HCEC 1CT (cell line): Measurements from ENCODE around the gene AFF2.
"Not testable (repeated sequence)": the region's sequence is repeated elsewhere in the genome, so short reads cannot be mapped to it uniquely, and the experiment has no call there.

Experiments
- DNase-seq: peaks from one replicate; pipeline ENCODE4 v3.0.0-alpha.2; 2017

Gene AFF2

DNA sequence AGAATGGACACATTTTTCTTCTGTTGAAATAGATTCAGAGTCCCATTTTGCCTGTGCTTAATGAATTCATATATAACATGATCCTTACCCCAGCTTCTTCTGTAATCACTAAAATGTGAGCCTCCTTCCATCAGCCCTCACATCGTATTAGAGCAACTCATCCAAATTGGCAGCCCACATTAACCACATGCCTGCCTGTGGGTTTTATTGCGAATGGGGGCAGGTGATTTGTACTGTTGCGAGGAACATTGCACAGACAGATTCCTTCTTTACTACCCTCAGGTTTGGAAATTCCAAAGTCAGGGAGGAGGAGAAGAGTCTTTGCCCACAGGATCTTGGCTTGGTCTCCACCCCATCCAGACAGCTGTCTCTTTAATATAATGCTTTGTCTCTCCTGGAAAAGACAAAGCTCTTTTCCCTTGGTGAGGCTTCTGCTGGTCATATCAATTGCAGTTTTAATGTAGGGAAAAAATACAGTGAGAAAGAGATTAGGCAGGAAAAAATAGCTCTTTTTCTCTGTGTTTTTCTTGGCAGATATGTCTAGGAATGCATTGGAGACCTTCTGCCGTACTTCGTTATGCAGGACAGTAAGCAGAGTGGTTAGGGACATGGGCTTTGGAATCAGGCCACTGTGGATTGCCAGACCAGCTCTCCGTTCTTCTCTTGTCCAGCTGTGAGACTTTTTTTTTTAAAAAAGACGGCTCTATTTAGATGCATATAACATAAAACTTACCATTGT, 371.2 kb downstream of the AFF2 start:
- DNase-seq = no peak

- DNase-seq = no peak
Measured at GRCh38 chrX:148872161-148872535, 371.7 kb downstream of the AFF2 start.

- DNase-seq = no peak
Measured at GRCh38 chrX:148872881-148873280, 372.5 kb downstream of the AFF2 start.

DNA sequence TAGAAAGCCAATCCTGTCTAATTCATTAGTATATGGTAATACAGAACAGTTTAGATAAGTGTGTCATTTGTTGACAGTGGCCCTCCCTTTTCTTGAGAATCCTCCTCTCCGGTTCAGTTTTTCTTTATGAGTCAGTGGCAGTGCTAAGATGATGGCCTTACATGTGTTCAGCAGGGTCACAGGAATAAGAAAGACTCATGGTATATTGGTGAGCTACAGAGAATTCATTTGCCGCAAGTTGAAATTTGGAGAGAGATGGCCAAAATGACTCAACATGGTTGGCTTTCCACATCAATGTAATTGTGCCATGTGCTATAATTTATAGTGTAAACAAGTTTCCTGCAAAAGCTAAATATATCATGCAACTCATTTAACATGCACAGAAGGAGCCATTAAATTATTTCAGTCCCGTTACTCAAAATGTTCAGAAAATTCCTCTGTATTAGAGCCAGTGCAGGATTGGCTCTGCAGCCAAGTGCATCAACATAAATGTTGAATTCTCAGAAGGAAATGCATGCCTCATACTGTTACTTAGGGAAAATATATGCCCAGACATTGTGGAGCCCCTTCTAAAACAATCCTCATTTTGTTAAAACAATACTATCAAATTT, 374.3 kb downstream of the AFF2 start:
- no peak for DNase-seq

GRCh38 chrX:148878371-148878770, 378.0 kb downstream of the AFF2 start:
- DNase-seq = no peak

- DNase-seq = no peak
Measured at GRCh38 chrX:148885203-148885602, 384.8 kb downstream of the AFF2 start.

- no peak for DNase-seq
Measured at GRCh38 chrX:148893395-148893794, 393.0 kb downstream of the AFF2 start.

- DNase-seq = no peak
Measured at GRCh38 chrX:148902581-148902980, 402.2 kb downstream of the AFF2 start.

- no peak for DNase-seq
Measured at GRCh38 chrX:148903176-148903575, 402.8 kb downstream of the AFF2 start.

- DNase-seq = no peak
Measured at GRCh38 chrX:148904421-148905111, 404.1 kb downstream of the AFF2 start.

DNA sequence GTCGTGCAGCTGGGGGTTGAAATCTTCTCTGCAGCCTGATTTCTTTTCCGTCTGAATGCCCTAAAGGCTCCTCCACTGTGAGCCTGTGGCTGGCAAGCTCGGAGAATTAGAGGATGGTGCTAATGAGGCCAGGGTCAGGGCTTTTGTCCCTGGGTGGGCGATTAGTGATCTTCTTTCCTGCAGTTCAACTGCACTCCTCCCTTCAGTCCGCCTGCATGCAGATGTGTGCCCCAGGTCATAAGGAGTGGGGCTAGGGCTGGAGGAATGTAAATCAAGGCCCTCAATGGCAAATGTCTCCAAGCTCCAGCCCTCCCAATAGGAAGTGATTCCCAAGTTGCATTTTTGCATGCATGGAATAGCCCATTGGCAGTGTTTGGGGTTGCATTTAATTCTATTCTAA, 405.0 kb downstream of the AFF2 start:
- no peak for DNase-seq

- not testable (repeated sequence) for DNase-seq
Measured at GRCh38 chrX:148906628-148907027, 406.2 kb downstream of the AFF2 start.

GRCh38 chrX:148909758-148910157, 409.3 kb downstream of the AFF2 start:
- DNase-seq = no peak

GRCh38 chrX:148913971-148914370, 413.6 kb downstream of the AFF2 start:
- DNase-seq = no peak

GRCh38 chrX:148914783-148915182, 414.4 kb downstream of the AFF2 start:
- DNase-seq = no peak

- DNase-seq = no peak
Measured at GRCh38 chrX:148915474-148915873, 415.1 kb downstream of the AFF2 start.

GRCh38 chrX:148917441-148917840, 417.0 kb downstream of the AFF2 start:
- DNase-seq = no peak

- no peak for DNase-seq
Measured at GRCh38 chrX:148923631-148924030, 423.2 kb downstream of the AFF2 start.

GRCh38 chrX:148926371-148926770, 426.0 kb downstream of the AFF2 start:
- DNase-seq = no peak

DNA sequence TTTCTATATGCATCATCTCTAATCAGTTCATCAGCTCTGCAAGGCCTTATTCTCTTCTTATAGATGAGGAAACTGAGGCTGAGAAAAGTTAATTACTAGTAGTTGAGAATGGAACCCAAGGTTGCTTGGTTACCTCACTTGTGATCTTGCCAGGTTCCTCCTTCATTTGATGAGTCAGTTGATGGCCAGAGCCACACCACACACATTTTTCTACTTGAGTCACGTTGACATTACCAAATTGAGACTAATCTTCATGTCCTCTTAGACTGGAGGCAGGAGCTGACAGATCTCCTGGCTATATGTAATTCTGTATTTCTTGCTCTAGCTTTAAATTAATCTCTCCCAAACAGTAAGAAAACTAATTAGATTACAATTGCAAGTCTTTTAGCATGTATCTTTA, 428.4 kb downstream of the AFF2 start:
- DNase-seq = no peak

DNA sequence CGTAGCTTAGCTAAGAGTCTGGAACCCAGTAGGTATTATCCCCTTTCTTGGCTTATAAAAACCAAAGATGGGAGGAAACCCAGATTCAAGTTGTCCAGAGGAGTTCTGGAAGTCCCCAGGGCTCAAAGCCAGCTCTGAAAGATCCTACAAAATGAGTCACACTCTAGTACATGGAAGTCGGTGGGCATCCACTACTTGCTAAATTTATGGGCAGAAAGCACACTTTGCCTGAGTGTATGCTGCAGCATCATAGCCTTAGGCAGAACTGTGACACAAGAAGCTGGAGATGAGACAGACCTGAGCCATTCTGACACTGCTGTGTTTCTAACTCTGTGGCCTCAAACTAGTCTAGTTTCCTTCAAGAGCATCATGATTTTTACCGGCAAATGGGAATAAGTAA, 429.3 kb downstream of the AFF2 start:
- DNase-seq = no peak

DNA sequence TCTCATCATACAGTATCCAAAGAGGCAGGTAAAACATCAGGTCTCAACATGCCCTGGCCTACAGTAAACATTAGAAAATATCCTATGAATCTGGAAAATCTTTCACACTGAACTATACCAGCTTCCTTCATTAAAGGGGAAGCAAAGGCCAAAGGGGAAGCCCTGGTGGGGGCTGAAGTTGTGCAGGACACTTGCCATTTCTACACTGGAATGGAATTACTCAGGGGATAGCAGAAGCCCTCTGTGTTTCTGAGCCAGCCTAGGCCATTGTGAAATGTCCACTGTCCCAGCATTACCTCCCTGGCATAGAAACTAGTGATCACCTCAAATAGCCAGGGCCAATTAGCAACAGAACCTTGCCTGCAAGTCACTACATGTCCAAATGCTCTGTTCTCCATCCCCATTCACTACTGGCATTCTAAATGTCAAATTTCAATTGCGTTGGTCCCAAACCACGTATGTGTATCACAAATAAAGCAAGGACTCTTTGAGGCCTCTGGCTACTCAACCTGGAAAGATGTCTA, 429.9 kb downstream of the AFF2 start:
- DNase-seq = no peak

GRCh38 chrX:148933881-148934280, 433.5 kb downstream of the AFF2 start:
- DNase-seq = no peak

GRCh38 chrX:148938348-148938747, 437.9 kb downstream of the AFF2 start:
- no peak for DNase-seq
